AG10803 (cell line): ENCODE measurements around the gene CCL4.
"Not testable (repeated sequence)": the region's sequence is repeated elsewhere in the genome, so short reads cannot be mapped to it uniquely, and the experiment has no call there.

Experiments used
- DNase-seq: peaks from one replicate; pipeline ENCODE4 v3.0.0; 2010; ENCODE audit warnings: low read depth
- H3K4me3 ChIP-seq: 2 replicates; pipeline ENCODE4 v1.5.1; 2011; ENCODE audit warnings: mild to moderate bottlenecking, low read length, control low read depth
- TF ChIP-seq, protein P1 (sequence below): conservative IDR thresholded peaks from 2 replicates; pipeline ENCODE4 v1.5.1; 2011; ENCODE audit warnings: mild to moderate bottlenecking, low read length, control low read depth, inconsistent platforms

Gene CCL4

DNA sequence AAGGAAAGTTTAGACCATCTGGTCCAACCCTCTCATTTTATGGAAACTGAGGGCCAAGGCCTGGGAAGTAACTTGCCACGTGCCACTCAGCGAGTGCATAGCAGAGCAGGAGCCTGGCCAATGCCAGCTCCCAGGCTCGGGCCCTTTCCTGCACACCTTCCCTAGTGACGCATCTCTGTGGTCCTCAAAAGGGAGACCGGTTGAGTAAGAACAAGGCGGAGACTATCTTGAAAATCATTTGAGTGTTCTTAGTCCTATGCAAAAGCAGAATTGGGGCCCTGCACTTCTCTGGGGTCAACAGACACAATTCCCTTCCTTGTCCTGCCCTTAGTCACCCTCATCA is 2.8 kb downstream of the CCL4 start:
- no peak for DNase-seq
- H3K4me3 ChIP-seq, result no peak overlapping the region
- TF ChIP-seq, protein P1, sequence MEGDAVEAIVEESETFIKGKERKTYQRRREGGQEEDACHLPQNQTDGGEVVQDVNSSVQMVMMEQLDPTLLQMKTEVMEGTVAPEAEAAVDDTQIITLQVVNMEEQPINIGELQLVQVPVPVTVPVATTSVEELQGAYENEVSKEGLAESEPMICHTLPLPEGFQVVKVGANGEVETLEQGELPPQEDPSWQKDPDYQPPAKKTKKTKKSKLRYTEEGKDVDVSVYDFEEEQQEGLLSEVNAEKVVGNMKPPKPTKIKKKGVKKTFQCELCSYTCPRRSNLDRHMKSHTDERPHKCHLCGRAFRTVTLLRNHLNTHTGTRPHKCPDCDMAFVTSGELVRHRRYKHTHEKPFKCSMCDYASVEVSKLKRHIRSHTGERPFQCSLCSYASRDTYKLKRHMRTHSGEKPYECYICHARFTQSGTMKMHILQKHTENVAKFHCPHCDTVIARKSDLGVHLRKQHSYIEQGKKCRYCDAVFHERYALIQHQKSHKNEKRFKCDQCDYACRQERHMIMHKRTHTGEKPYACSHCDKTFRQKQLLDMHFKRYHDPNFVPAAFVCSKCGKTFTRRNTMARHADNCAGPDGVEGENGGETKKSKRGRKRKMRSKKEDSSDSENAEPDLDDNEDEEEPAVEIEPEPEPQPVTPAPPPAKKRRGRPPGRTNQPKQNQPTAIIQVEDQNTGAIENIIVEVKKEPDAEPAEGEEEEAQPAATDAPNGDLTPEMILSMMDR, result no peak

- H3K4me3 ChIP-seq, result no peak overlapping the region
- no peak for DNase-seq
- TF ChIP-seq, protein P1, result no peak
Measured at GRCh38 chr17:36107660-36108059, 4.0 kb downstream of the CCL4 start.

- not testable (repeated sequence) for DNase-seq, H3K4me3 ChIP-seq
Measured at GRCh38 chr17:36108265-36108664, 4.6 kb downstream of the CCL4 start.

GRCh38 chr17:36111068-36111490 is 7.5 kb downstream of the CCL4 start:
- DNase-seq, result no peak
- H3K4me3 ChIP-seq, result no peak overlapping the region
- TF ChIP-seq, protein P1, result no peak

DNA sequence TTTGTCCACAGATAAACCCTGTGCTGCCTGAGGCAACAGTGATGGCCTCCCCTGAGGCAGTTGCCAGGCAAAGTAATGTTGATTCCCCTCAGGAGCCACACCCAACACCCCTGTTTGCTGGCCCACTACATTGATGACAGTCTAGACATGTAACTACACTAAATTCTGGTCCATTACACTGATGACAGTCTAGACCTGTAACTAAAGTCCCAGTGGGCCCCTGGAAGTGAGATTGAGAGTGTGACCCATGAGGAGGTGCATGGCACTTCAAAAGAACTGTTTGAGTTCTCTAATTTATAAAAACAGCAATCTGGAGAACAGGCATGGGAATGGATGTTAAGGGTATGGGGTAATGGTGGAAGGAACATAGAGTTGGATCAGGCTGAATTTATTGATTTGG is 8.9 kb downstream of the CCL4 start:
- DNase-seq, result no peak
- H3K4me3 ChIP-seq, result no peak overlapping the region
- TF ChIP-seq, protein P1, result no peak

DNA sequence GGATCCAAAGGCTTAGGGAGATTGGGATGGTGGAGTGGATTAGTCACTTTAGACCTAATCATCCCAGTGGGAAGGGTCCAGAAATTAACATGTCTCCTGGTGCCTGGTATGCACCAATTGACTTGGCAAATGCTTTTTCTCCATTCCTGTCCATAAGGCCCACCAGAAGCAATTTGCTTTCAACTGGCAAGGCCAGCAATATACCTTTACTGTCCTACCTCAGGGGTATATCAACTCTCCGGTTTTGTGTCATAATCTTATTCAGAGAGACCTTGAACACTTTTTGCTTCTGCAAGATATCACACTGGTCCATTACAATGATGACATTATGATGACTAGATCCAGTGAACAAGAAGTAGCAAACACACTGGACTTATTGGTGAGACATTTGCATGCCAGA is 9.5 kb downstream of the CCL4 start:
- not testable (repeated sequence) for DNase-seq, H3K4me3 ChIP-seq

DNA sequence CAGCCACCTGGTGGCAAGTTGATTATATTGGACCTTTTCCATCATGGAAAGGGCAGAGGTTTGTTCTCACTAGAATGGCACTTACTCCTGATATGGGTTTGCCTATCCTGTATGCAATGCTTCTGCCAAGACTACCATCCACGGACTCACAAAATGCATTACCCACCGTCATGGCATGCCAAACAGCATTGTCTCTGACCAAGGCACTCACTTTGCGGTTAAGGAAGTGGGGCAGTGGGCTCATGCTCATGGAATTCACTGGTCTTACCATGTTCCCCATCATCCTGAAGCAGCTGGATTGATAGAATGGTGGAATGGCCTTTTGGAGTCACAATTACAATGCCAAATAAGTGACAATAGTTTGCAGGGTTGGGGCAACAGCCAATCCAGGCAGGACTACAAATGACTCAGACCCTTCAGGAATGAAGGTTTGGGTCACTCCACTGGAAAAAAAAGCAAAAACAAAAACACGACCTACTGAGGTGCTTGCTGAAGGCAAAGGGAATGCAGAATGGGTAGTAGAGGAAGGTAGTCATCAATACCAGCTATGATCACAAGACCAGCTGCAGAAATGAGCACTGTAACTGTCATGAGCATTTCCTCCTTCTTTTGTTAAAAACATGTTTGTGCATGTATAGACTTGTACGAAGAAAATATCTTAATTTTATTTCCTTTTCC is 11.5 kb downstream of the CCL4 start:
- H3K4me3 ChIP-seq, DNase-seq: not testable (repeated sequence)

DNA sequence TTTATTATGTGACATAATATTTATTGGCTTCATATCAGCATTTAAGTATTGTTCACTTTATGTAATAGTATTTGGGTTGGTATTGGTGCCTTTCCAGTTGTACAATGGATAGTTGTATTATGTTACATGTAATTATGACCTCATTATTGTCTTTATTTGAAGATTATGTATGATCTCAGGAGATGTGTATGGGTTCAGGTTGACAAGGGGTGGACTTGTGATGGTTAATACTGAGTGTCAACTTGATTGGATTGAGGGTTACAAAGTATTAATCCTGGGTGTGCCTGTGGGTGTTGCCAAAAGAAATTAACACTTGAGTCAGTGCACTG is 12.0 kb downstream of the CCL4 start:
- DNase-seq, H3K4me3 ChIP-seq: not testable (repeated sequence)

DNA sequence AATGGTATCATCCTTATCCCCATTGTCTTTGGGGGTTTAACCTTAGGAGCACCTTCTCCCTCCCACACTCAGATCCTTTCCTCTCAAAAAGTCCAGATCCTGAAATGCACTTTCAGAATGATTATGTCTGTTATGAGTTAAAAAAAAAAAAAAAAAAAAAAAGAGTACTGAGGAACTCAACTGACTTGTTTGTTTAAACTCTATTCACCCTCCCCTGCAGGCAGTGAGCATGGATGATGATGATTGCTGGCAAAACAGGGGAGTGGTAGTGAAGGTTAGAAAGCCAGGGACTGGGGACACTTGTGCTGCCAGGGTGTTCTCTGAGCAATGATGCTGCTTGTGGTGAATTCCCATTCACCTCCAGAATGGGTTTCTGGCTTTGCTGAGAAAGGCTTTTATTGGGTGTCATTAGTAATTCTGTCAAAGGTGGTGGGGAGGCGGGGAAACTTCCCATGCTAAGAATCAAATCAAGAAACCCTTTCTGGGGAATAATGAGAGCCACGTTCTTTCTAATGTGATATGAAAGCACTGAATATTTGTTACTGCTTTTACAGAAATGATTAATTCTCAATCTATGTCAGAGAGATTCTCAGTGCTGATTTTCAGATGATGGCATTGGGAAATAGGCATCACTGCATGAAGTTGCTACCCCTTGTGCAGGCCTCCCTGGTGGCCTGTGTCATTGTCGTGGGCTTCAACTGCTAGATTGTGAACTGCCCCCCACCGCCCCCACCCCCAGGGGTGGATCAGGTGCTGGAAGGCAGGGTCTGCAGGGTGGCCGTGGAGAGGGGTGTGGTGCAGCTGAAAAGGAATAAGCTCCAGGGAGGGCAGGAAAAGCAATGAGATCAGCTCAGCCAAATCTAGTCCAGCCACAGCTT is 14.1 kb downstream of the CCL4 start:
- H3K4me3 ChIP-seq, result no peak overlapping the region
- DNase-seq, result no peak
- TF ChIP-seq, protein P1, result no peak
